Choroid plexus epithelial cell (primary cell): ENCODE measurements around the gene PHACTR1.

ENCODE experiments used
- DNase-seq: peaks from one replicate; pipeline ENCODE4 v3.0.0-alpha.2; 2010; ENCODE audit warnings: low read depth
- H3K4me3 ChIP-seq: 2 replicates; pipeline ENCODE4 v1.5.1; 2011; ENCODE audit warnings: low read depth, mild to moderate bottlenecking, control low read depth, low read length, moderate library complexity
- CTCF ChIP-seq: conservative IDR thresholded peaks from 2 replicates; pipeline ENCODE4 v1.5.1; 2011; ENCODE audit warnings: low read depth, mild to moderate bottlenecking, control low read depth, inconsistent platforms, low read length, moderate library complexity

Gene PHACTR1

GRCh38 chr6:13285705-13286104 lies 569.1 kb downstream of the PHACTR1 start:
- DNase-seq: no peak
- no peak for TF ChIP-seq CTCF
- H3K4me3 ChIP-seq: no peak overlapping the region

- DNase-seq: no peak
- no peak overlapping the region for H3K4me3 ChIP-seq
- no peak for TF ChIP-seq CTCF
Observed at GRCh38 chr6:13286181-13286580, 569.6 kb downstream of the PHACTR1 start.

- no peak for DNase-seq
- no peak overlapping the region for H3K4me3 ChIP-seq
- no peak for TF ChIP-seq CTCF
Observed at GRCh38 chr6:13287104-13287503, 570.5 kb downstream of the PHACTR1 start.

- TF ChIP-seq CTCF: no peak
- no peak overlapping the region for H3K4me3 ChIP-seq
- DNase-seq: no peak
Observed at GRCh38 chr6:13288481-13288880, 571.9 kb downstream of the PHACTR1 start.

- no peak overlapping the region for H3K4me3 ChIP-seq
- TF ChIP-seq CTCF: no peak
- no peak for DNase-seq
Observed at GRCh38 chr6:13288969-13289391, 572.4 kb downstream of the PHACTR1 start.

GRCh38 chr6:13289789-13290318 lies 573.3 kb downstream of the PHACTR1 start:
- H3K4me3 ChIP-seq: no peak overlapping the region
- peak; percentile 13 for DNase-seq
- no peak for TF ChIP-seq CTCF

- H3K4me3 ChIP-seq: no peak overlapping the region
- DNase-seq: peak; percentile 16
- TF ChIP-seq CTCF: no peak
Observed at GRCh38 chr6:13290335-13290734, 573.8 kb downstream of the PHACTR1 start.
